H9 (cell line): Measurements from ENCODE around the gene DUS2. TPM values are rescaled to one million over a fixed set of nuclear protein-coding genes. Genes with fewer than 3 reads are reported as not detected.
A peak's percentile ranks its signal among the peaks of the same experiment; 100 is the strongest.

Experiments
- DNase-seq: peaks from one replicate; pipeline ENCODE4 v3.0.0-alpha.2; 2017
- H2AFZ ChIP-seq: one replicate; pipeline ENCODE4 v1.6.1; 2013; ENCODE audit warnings: mild to moderate bottlenecking, low read length, control low read depth, moderate library complexity
- H2AK5ac ChIP-seq: 2 replicates; pipeline ENCODE4 v1.6.1; 2013; ENCODE audit warnings: low read length, control low read depth, mixed read lengths; ENCODE audit not compliant: insufficient read length
- H2BK120ac ChIP-seq: one replicate; pipeline ENCODE4 v1.6.1; 2013; ENCODE audit warnings: low read depth, mild to moderate bottlenecking, low read length, control low read depth, inconsistent platforms; ENCODE audit not compliant: poor library complexity, severe bottlenecking
- H2BK12ac ChIP-seq: 2 replicates; pipeline ENCODE4 v1.6.1; 2013; ENCODE audit warnings: low read length, control low read depth, mixed read lengths, low read depth; ENCODE audit not compliant: insufficient read length
- H2BK15ac ChIP-seq: 2 replicates; pipeline ENCODE4 v1.6.1; 2013; ENCODE audit warnings: low read depth, low read length, control low read depth
- H2BK20ac ChIP-seq: one replicate; pipeline ENCODE4 v1.6.1; 2013; ENCODE audit warnings: low read depth, mild to moderate bottlenecking, low read length, control low read depth, inconsistent platforms; ENCODE audit not compliant: poor library complexity, severe bottlenecking
- H2BK5ac ChIP-seq: 2 replicates; pipeline ENCODE4 v1.6.1; 2013; ENCODE audit warnings: low read length, control low read depth, mixed read lengths; ENCODE audit not compliant: insufficient read length
- H3K14ac ChIP-seq: 2 replicates; pipeline ENCODE4 v1.6.1; 2013; ENCODE audit warnings: low read length, control low read depth; ENCODE audit not compliant: insufficient read depth
- H3K18ac ChIP-seq: 2 replicates; pipeline ENCODE4 v1.6.1; 2013; ENCODE audit warnings: low read depth, mild to moderate bottlenecking, mixed read lengths, low read length, control low read depth; ENCODE audit not compliant: insufficient read length
- H3K23ac ChIP-seq: 2 replicates; pipeline ENCODE4 v1.6.1; 2013; ENCODE audit warnings: low read length, control low read depth, mixed read lengths, low read depth; ENCODE audit not compliant: insufficient read length
- H3K23me2 ChIP-seq: 2 replicates; pipeline ENCODE4 v1.6.1; 2013; ENCODE audit warnings: low read depth, mild to moderate bottlenecking, mixed read lengths, low read length, control low read depth; ENCODE audit not compliant: insufficient read length, poor library complexity, severe bottlenecking
- H3K27ac ChIP-seq: 2 replicates; pipeline ENCODE4 v1.5.1; 2013; ENCODE audit warnings: low read length, control low read depth, mixed read lengths, low read depth; ENCODE audit not compliant: insufficient read length
- H3K27me3 ChIP-seq: 2 replicates; pipeline ENCODE4 v1.6.1; 2013; ENCODE audit warnings: low read length, control low read depth, inconsistent platforms; ENCODE audit not compliant: insufficient read depth
- H3K4ac ChIP-seq: 2 replicates; pipeline ENCODE4 v1.6.1; 2013; ENCODE audit warnings: low read depth, mild to moderate bottlenecking, control low read depth, inconsistent platforms, low read length, moderate library complexity
- H3K4me1 ChIP-seq: 2 replicates; pipeline ENCODE4 v1.6.1; 2013; ENCODE audit warnings: low read length, control low read depth, inconsistent platforms; ENCODE audit not compliant: insufficient read depth
- H3K4me2 ChIP-seq: 2 replicates; pipeline ENCODE4 v1.6.1; 2013; ENCODE audit warnings: low read length, control low read depth, mixed read lengths; ENCODE audit not compliant: insufficient read length, insufficient read depth
- H3K56ac ChIP-seq: 2 replicates; pipeline ENCODE4 v1.6.1; 2013; ENCODE audit warnings: low read depth, mild to moderate bottlenecking, mixed read lengths, low read length, control low read depth; ENCODE audit not compliant: insufficient read length
- H3K79me1 ChIP-seq: 2 replicates; pipeline ENCODE4 v1.6.1; 2013; ENCODE audit warnings: low read depth, mild to moderate bottlenecking, moderate library complexity, low read length, control low read depth, inconsistent platforms; ENCODE audit not compliant: insufficient read depth, poor library complexity, severe bottlenecking
- H3K79me2 ChIP-seq: 2 replicates; pipeline ENCODE4 v1.6.1; 2013; ENCODE audit warnings: low read length, control low read depth, inconsistent platforms; ENCODE audit not compliant: insufficient read depth
- H3K9ac ChIP-seq: 2 replicates; pipeline ENCODE4 v1.6.1; 2013; ENCODE audit warnings: low read length, control low read depth, mixed read lengths; ENCODE audit not compliant: insufficient read length; ENCODE audit errors: extremely low read depth
- H3K9me3 ChIP-seq: one replicate; pipeline ENCODE4 v1.6.1; 2013; ENCODE audit warnings: low read depth, low read length, inconsistent platforms; ENCODE audit not compliant: control insufficient read depth
- H3T11ph ChIP-seq: one replicate; pipeline ENCODE4 v1.6.1; 2013; ENCODE audit warnings: mild to moderate bottlenecking, low read length, control low read depth, inconsistent platforms
- H4K20me1 ChIP-seq: one replicate; pipeline ENCODE4 v1.6.1; 2013; ENCODE audit not compliant: control insufficient read depth, insufficient read length, insufficient read depth
- H4K5ac ChIP-seq: 2 replicates; pipeline ENCODE4 v1.6.1; 2013; ENCODE audit warnings: low read depth, mild to moderate bottlenecking, mixed read lengths, low read length, control low read depth; ENCODE audit not compliant: insufficient read length
- H4K8ac ChIP-seq: replicated peaks from 2 replicates; pipeline ENCODE4 v1.6.1; 2013; ENCODE audit warnings: low read length, control low read depth, mixed read lengths, low read depth; ENCODE audit not compliant: insufficient read length
- H4K91ac ChIP-seq: 2 replicates; pipeline ENCODE4 v1.6.1; 2013; ENCODE audit warnings: low read depth, mild to moderate bottlenecking, moderate library complexity, mixed read lengths, low read length, control low read depth; ENCODE audit not compliant: insufficient read length
- H3K27ac Mint-ChIP-seq, 3 experiments: 2 replicates in 2 of 3; 3 replicates in 1 of 3; pipeline ENCODE4 v1.8.0; 2020 to 2021; ENCODE audit warnings: mixed read lengths in 3 of 3, mild to moderate bottlenecking in 1 of 3, moderate library complexity in 1 of 3
- H3K27me3 Mint-ChIP-seq: 2 replicates; pipeline ENCODE4 v1.8.0; 2021; ENCODE audit warnings: low read depth, mild to moderate bottlenecking, moderate library complexity, mixed read lengths
- H3K36me3 Mint-ChIP-seq, 3 experiments: 2 replicates in 2 of 3; 3 replicates in 1 of 3; pipeline ENCODE4 v1.8.0; 2020 to 2021; ENCODE audit warnings: low read depth in 3 of 3, mixed read lengths in 3 of 3; ENCODE audit not compliant: insufficient read depth in 1 of 3
- H3K4me1 Mint-ChIP-seq, 2 experiments: 2 replicates each; pipeline ENCODE4 v1.8.0; 2020; ENCODE audit warnings: mixed read lengths in 2 of 2
- H3K4me3 Mint-ChIP-seq, 2 experiments: 2 replicates in 1 of 2; 3 replicates in 1 of 2; pipeline ENCODE4 v1.8.0; 2020 to 2021; ENCODE audit warnings: mild to moderate bottlenecking in 2 of 2, mixed read lengths in 2 of 2, moderate library complexity in 1 of 2
- H3K9me3 Mint-ChIP-seq, 2 experiments: 2 replicates in 1 of 2; 3 replicates in 1 of 2; pipeline ENCODE4 v1.8.0; 2020; ENCODE audit warnings: mild to moderate bottlenecking in 2 of 2, mixed read lengths in 2 of 2, moderate library complexity in 1 of 2
- CTCF ChIP-seq: fragments of 200-600 bp; sonication (generic); conservative IDR thresholded peaks from 3 replicates; pipeline ENCODE4 v1.8.0; 2021; ENCODE audit warnings: antibody characterized with exemption, mild to moderate bottlenecking
- WGBS: extraction: QIAGEN DNeasy Blood & Tissue Kit; methylation state at CpG from one replicate; pipeline ENCODE4 v1.1.7; 2013; ENCODE audit warnings: missing lambda C conversion rate, low lambda C conversion rate, mixed read lengths; ENCODE audit not compliant: insufficient read length; ENCODE audit errors: extremely low coverage; 5-methylcytosine and 5-hydroxymethylcytosine counted together
- total RNA-seq: library from RNA; stranded (reverse); gene quantifications from 2 replicates; pipeline ENCODE4 v1.2.1, GENCODE V29; 2021

The DUS2 gene
- total RNA-seq, 1 experiment from 2014 or later: 28.5 TPM

GRCh38 chr16:67992661-67993206 lies 30.4 kb upstream of the DUS2 start:
- no peak overlapping the region for H3K4me3 Mint-ChIP-seq
- no peak overlapping the region for H3K14ac ChIP-seq
- no peaks in the 10 kb centered on the region for H3K23me2 ChIP-seq
- H3K9me3 ChIP-seq: no peaks in the 10 kb centered on the region
- H2AFZ ChIP-seq: no peak overlapping the region
- H2AK5ac ChIP-seq: no peak overlapping the region
- WGBS: no CpG with 5 or more reads among the region's 20 CpGs
- no peaks in the 10 kb centered on the region for H3K79me2 ChIP-seq
- H4K8ac ChIP-seq: no peak overlapping the region
- no peak overlapping the region for H3K4me2 ChIP-seq
- DNase-seq: no peak
- no peak overlapping the region for H3K56ac ChIP-seq
- H3T11ph ChIP-seq: no peak overlapping the region
- H2BK5ac ChIP-seq: no peak overlapping the region
- no peak overlapping the region for H3K27ac Mint-ChIP-seq
- no peak overlapping the region for H2BK20ac ChIP-seq
- no peaks in the 10 kb centered on the region for H3K9me3 Mint-ChIP-seq
- no peak overlapping the region for H3K27ac ChIP-seq
- H2BK120ac ChIP-seq: no peak overlapping the region
- no peaks in the 10 kb centered on the region; a peak in 1 of 7 replicates for H3K36me3 Mint-ChIP-seq
- H3K9ac ChIP-seq: no peak overlapping the region
- no peak overlapping the region for H3K4ac ChIP-seq
- H2BK15ac ChIP-seq: no peak overlapping the region
- no peaks in the 10 kb centered on the region for H4K20me1 ChIP-seq
- H3K27me3 Mint-ChIP-seq: peaks cover 30% of the 10 kb centered on the region
- H3K79me1 ChIP-seq: no peaks in the 10 kb centered on the region
- H3K23ac ChIP-seq: no peak overlapping the region
- 0 out of 4 replicates have a peak, but pooled peaks cover 0 to 2% of the 10 kb centered on the region in 2 experiments for H3K4me1 Mint-ChIP-seq
- no peak overlapping the region for H4K91ac ChIP-seq
- no peak overlapping the region for H2BK12ac ChIP-seq
- no peak for TF ChIP-seq CTCF
- no peak overlapping the region for H4K5ac ChIP-seq
- no peaks in the 10 kb centered on the region for H3K27me3 ChIP-seq
- H3K4me1 ChIP-seq: no peaks in the 10 kb centered on the region
- H3K18ac ChIP-seq: peak overlapping the region; percentile 27
